CMK (cell line): Measurements from ENCODE around the gene SPTLC1.
"Not testable (repeated sequence)": the region's sequence is repeated elsewhere in the genome, so short reads cannot be mapped to it uniquely, and the experiment has no call there.

Source experiments
- DNase-seq: peaks from one replicate; pipeline ENCODE4 v3.0.0-alpha.2; 2010; ENCODE audit warnings: low read depth

SPTLC1 gene

GRCh38 chr9:92033307-92033706 is 81.9 kb downstream of the SPTLC1 start:
- DNase-seq = no peak

GRCh38 chr9:92032891-92033290 is 82.3 kb downstream of the SPTLC1 start:
- DNase-seq = no peak

- no peak for DNase-seq
These were observed 84.8 kb downstream of the SPTLC1 start for GRCh38 chr9:92030367-92030766.

GRCh38 chr9:92029553-92029952 is 85.7 kb downstream of the SPTLC1 start:
- no peak for DNase-seq

- DNase-seq = no peak
These were observed 88.8 kb downstream of the SPTLC1 start for GRCh38 chr9:92026206-92027002.

GRCh38 chr9:92021785-92022541 is 93.2 kb downstream of the SPTLC1 start:
- not testable (repeated sequence) for DNase-seq

- no peak for DNase-seq
These were observed 95.6 kb downstream of the SPTLC1 start for GRCh38 chr9:92019658-92020057.

GRCh38 chr9:92010705-92011536 is 104.3 kb downstream of the SPTLC1 start:
- DNase-seq = no peak

- DNase-seq = not testable (repeated sequence)
These were observed 105.0 kb downstream of the SPTLC1 start for GRCh38 chr9:92010253-92010652.

- no peak for DNase-seq
These were observed 107.2 kb downstream of the SPTLC1 start for GRCh38 chr9:92008041-92008440.

- no peak for DNase-seq
These were observed 111.2 kb downstream of the SPTLC1 start for GRCh38 chr9:92004045-92004392.

- no peak for DNase-seq
These were observed 111.7 kb downstream of the SPTLC1 start for GRCh38 chr9:92003308-92004044.

GRCh38 chr9:92001948-92002347 is 113.3 kb downstream of the SPTLC1 start:
- not testable (repeated sequence) for DNase-seq

GRCh38 chr9:92001244-92001643 is 114.0 kb downstream of the SPTLC1 start:
- DNase-seq = no peak

- no peak for DNase-seq
These were observed 120.1 kb downstream of the SPTLC1 start for GRCh38 chr9:91995000-91995655.

- DNase-seq = no peak
These were observed 120.8 kb downstream of the SPTLC1 start for GRCh38 chr9:91994422-91994821.

GRCh38 chr9:91992461-91993041 is 122.7 kb downstream of the SPTLC1 start:
- no peak for DNase-seq

GRCh38 chr9:91991721-91992341 is 123.4 kb downstream of the SPTLC1 start:
- DNase-seq = no peak

- DNase-seq = no peak
These were observed 129.0 kb downstream of the SPTLC1 start for GRCh38 chr9:91986248-91986647.

GRCh38 chr9:91985692-91986091 is 129.5 kb downstream of the SPTLC1 start:
- DNase-seq = no peak
